ENCODE data around the gene IVD. TPM values are rescaled to one million over a fixed set of nuclear protein-coding genes. Genes with fewer than 3 reads are reported as not detected.

The IVD gene
- total and polyA plus RNA-seq, 2 donors: 39.4 to 48.5 TPM

DNA sequence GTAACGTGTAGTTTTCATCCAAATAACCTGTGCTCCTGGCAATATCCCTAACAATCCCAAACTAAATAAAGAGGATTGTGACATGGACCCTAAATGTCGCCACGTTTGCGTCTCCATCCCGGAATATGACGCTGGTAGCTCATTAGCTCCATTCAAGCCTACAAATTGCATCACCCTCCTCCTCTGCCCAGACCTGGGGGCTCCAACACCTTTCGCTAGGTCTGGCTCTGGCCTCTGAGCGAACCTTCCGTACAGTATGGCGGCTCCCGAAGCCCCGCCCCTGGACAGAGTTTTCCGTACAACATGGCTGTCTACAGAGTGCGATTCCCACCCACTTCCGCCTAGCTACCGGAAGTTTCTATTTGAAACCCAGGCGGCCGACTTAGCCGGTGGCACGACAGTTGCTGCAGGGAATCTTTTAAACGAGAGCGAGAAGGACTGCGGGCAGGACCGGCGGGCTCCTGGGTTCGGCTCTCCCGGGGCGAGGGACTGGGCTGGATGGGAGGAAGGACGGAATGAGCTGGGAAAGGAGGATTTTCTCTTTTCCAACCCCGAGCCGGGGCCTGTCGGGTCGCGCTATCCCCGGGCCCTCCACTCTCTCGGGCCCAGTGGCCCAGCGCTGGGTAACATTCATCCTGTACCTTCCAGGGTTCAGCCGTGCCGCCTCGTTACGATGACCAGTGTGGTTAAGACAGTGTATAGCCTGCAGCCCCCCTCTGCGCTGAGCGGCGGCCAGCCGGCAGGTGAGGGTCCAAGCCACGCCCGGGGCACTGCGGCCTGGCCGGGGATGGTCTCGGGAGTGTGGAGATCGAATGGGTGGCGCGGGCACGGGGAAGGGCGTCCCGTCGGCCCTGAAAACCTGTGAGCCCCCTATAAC, 22.8 kb upstream of the IVD start, which contains the start of gene KNSTRN:
KNSTRN (plus strand) TSS at position 142 of the 877 bp plus-strand sequence; CDS start at position 257, 115 bp downstream.
- Histone ChIP-seq H3K27ac (ENCODE audit: low read depth) (no peak within 1 kb of the TSS), H3K4me1 (ENCODE audit: insufficient read depth) (no peaks in the 10 kb centered on the region), H3K36me3 (ENCODE audit: insufficient read depth) (no peaks in the 10 kb centered on the region), H3K4me3 (ENCODE audit: low read depth, low read length) (peak within 1 kb of the TSS; percentile 79)
- DNase-seq (ENCODE audit: extremely low spot score): peak; percentile 82
- 4% methylated on average over 57 of the region's 57 CpGs for WGBS

DNA sequence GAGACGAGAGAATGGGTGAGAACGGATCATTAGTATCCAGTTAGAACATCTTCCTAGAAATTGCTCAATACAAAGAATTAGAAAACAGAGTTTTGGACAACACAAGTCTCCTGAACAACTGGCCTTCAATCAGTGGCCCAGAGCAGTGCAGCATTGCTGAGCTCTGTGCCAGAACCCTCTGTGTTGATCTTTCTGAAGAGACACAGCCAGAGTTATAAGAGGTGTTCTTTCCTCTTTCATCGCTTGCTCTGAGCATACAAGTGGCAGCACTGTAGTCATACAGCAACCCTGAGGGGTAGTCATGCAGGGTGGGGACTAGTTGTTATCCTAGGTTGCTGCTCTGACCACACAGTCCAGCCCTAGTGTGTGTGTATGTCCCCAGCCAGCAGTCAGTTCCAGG, 19.1 kb upstream of the IVD start:
- Histone ChIP-seq H3K36me3 (ENCODE audit: insufficient read depth) (no peaks in the 10 kb centered on the region), H3K27ac (ENCODE audit: low read depth) (no peak overlapping the region), H3K4me3 (ENCODE audit: low read depth, low read length) (no peak overlapping the region), H3K4me1 (ENCODE audit: insufficient read depth) (no peaks in the 10 kb centered on the region)
- DNase-seq (ENCODE audit: extremely low spot score): no peak
- WGBS: 97% methylated on average over 3 of the region's 3 CpGs

DNA sequence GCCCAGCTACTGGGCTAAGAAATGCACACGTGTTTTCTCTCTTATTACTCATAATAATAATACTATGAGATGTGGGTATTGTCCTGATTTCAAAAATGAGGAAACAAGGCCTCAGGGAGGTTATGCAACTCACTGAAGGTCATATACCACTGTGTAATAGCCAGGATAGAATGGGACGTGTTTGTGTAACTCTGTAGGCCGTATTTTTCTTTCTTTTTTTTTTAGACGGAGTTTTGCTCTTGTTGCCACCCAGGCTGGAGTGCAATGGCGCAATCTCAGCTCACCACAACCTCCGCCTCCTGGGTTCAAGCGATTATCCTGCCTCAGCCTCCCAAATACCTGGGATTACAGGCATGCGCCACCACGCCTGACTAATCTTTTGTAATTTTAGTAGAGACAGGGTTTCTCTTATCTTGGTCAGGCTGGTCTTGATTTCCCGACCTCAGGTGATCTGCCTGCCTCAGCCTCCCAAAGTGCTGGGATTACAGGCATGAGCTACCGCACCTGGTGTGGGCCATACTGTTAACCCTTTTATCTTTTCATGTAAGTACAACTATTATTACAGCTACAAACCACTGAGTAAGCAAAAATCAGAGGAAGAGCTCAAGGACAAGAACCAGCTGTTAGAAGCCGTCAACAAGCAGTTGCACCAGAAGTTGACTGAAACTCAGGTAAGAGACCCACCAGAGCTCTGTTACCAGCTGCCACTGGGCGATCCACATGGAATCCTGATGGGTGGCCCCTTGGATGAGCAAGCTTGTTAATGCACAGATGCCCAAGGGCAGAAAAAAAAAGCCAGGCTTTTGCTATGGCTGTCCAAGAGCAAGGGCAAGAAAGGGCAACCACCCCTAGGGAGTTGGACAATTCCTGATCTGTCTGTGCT, 16.4 kb upstream of the IVD start:
- Histone ChIP-seq H3K27ac (ENCODE audit: low read depth) (no peak overlapping the region), H3K4me1 (ENCODE audit: insufficient read depth) (no peaks in the 10 kb centered on the region), H3K36me3 (ENCODE audit: insufficient read depth) (peaks cover 4% of the 10 kb centered on the region), H3K4me3 (ENCODE audit: low read depth, low read length) (no peak overlapping the region)
- DNase-seq (ENCODE audit: extremely low spot score): no peak
- WGBS: 92% methylated on average over 13 of the region's 13 CpGs

DNA sequence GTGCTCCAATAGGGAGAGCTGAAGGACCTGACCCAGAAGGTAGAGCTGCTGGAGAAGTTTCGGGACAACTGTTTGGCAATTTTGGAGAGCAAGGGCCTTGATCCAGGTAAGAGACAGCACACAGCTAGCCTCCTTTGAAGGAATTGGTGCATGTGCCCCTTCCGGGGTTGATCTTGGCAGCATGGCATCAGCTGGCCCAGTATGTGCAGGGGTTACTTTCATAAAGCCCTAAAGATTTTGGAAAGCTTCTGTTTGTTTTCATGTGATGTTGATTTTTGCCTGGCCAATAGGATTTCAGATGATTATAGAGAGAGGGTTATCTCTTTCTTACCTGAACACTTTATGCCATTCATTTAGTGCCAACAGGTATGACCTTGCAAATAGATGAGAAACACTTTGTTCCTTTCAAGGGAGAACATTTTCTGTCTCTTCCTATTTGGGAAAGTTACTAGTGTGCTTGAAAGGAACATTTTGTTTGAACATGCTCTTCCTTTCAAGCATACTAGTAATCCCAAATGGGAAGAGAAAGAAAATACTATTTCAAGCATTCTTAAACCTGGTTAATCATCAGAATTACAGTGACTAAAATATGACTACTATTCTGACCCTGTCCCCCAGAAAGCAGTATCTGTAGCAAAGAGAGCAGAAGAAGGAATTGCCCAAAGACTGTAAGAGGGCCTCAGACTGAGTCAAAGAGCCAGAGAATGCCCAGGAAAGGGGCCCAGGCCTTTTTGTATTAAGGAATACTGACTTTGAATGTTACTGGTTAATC, 15.6 kb upstream of the IVD start:
- Histone ChIP-seq H3K4me3 (ENCODE audit: low read depth, low read length) (no peak overlapping the region), H3K4me1 (ENCODE audit: insufficient read depth) (no peaks in the 10 kb centered on the region), H3K36me3 (ENCODE audit: insufficient read depth) (peaks cover 4% of the 10 kb centered on the region), H3K27ac (ENCODE audit: low read depth) (no peak overlapping the region)
- DNase-seq (ENCODE audit: extremely low spot score): no peak
- WGBS: 98% methylated on average over 2 of the region's 2 CpGs

DNA sequence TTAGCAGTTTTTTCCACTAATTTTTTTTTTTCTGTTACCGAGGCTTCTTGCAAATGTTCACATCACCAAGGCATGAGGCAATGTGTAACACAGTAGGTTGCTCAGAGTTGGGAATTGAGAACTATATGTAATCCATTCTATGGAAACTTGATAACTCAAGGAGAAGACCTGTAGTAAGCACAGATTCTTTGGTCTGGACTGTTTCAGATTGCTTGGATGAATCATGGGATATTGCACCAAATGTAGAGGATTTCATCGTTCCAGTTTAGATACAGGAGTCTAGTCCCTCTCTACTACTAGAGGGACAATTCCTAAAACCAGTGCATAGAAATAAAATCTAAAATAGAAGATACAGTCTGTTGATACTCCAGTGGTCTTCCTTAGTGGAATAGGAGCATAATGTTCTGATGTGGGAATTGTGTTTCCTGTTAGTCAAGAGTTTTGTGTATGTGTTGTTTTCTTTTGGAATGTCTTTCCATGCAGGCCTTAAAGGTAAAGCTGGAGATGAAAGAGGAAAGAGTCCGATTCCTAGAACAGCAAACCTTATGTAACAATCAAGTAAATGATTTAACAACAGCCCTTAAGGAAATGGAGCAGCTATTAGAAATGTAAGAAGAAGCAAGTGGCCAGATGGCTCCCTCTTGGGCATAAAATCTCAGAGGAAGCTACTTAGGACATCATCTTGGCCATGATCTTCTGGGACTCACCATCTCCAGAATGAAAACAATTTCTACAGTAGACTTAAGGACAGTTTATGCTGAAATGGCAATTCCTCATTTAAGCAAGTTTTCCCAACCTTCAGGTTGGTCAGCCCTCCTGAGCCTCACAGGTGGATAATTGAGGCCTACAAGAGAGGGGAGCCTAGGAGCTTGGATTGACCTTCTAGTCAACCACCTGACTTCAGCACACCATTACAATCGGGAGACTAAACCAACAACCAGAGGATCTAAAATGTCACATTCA, 12.3 kb upstream of the IVD start:
- Histone ChIP-seq H3K4me1 (ENCODE audit: insufficient read depth) (no peaks in the 10 kb centered on the region), H3K27ac (ENCODE audit: low read depth) (no peak overlapping the region), H3K36me3 (ENCODE audit: insufficient read depth) (peaks cover 4% of the 10 kb centered on the region), H3K4me3 (ENCODE audit: low read depth, low read length) (no peak overlapping the region)
- DNase-seq (ENCODE audit: extremely low spot score): no peak
- WGBS: 95% methylated on average over 4 of the region's 4 CpGs

DNA sequence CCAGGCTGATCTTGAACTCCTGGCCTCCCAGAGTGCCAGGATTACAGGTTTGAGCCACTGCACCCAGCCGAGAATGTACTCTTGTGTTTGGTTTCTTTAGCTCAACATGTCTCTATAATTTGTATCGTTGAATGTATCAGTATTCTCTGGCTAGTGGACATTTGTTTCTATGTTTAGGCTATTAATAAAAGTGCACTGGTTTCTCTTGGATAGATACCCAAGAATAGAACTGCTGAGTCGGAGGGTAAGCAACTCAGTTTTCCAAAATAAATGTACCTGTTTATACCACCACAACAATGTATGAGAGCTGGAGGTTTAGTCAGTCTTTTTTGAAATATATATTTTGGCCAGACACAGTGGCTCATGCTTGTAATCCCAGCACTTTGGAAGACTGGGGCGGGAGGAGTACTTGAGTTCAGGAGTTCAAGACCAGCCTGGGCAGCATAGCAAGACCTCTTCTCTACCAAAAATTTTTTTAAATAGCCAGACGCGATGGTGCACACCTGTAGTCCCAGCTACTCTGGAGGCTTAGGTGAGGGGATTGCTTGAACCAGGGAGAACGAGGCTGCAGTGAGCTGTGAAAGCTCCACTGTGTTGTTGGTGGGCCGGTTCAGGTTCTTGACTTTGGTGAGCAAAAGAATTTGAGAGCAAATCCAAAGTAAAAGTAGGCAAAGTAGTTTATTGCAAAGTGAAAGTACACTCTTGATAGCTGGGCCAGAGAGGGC, 7.7 kb upstream of the IVD start:
- no peak overlapping the region for H3K27ac ChIP-seq (ENCODE audit: low read depth)
- 91% methylated on average over 8 of the region's 8 CpGs for WGBS
- peaks cover 4% of the 10 kb centered on the region for H3K36me3 ChIP-seq (ENCODE audit: insufficient read depth)
- DNase-seq (ENCODE audit: extremely low spot score): no peak
- no peaks in the 10 kb centered on the region for H3K4me1 ChIP-seq (ENCODE audit: insufficient read depth)
- H3K4me3 ChIP-seq (ENCODE audit: low read depth, low read length): no peak overlapping the region

DNA sequence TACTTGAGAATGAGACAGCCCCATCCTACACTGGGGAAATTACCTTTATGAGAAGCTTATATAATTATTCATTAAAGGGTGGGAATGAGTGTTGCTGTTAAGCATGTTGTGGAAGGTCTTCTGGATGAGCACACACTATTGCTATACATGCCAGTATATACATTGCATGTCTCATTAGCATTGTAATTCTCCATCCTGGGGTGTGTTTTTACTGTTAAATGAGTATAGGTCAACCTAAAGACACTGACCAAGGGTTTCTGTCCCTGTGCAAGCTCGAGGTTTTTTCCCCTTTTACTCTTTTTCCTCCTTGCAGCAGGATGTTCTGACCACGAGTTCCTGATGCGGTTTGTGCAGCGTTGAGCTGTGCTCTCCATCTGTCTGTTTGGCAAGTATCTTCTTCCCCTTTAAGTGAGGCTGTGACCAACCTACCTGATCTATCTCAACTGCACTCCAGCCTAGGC, 7.2 kb upstream of the IVD start:
- no peak for DNase-seq (ENCODE audit: extremely low spot score)
- 70% methylated on average over 4 of the region's 4 CpGs for WGBS

DNA sequence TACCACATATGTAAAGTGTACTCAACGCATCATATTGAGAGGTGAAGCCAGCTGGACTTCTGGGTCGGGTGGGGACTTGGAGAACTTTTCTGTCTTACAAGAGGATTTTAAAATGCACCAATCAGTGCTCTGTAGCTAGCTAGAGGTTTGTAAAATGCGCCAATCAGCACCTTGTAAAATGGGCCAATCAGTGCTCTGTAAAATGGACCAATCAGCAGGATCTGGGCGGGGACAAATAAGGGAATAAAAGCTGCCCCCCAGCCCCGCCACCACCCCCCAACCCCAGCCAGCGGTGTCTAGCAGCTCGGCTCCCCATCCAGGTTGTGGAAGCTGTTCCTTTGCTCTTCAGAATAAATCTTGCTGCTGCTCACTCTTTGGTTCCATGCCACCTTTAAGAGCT, 6.2 kb upstream of the IVD start:
- Histone ChIP-seq H3K4me1 (ENCODE audit: insufficient read depth) (no peaks in the 10 kb centered on the region), H3K4me3 (ENCODE audit: low read depth, low read length) (no peak overlapping the region), H3K27ac (ENCODE audit: low read depth) (no peak overlapping the region), H3K36me3 (ENCODE audit: insufficient read depth) (no peaks in the 10 kb centered on the region)
- DNase-seq (ENCODE audit: extremely low spot score): no peak
- 85% methylated on average over 7 of the region's 7 CpGs for WGBS

More for the DNA sequence above, 7.2 kb upstream of the IVD start:
- peaks cover 4% of the 10 kb centered on the region for H3K36me3 ChIP-seq (ENCODE audit: insufficient read depth)
- no peak overlapping the region for H3K27ac ChIP-seq (ENCODE audit: low read depth)
- no peak overlapping the region for H3K4me3 ChIP-seq (ENCODE audit: low read depth, low read length)
- H3K4me1 ChIP-seq (ENCODE audit: insufficient read depth): no peaks in the 10 kb centered on the region

DNA sequence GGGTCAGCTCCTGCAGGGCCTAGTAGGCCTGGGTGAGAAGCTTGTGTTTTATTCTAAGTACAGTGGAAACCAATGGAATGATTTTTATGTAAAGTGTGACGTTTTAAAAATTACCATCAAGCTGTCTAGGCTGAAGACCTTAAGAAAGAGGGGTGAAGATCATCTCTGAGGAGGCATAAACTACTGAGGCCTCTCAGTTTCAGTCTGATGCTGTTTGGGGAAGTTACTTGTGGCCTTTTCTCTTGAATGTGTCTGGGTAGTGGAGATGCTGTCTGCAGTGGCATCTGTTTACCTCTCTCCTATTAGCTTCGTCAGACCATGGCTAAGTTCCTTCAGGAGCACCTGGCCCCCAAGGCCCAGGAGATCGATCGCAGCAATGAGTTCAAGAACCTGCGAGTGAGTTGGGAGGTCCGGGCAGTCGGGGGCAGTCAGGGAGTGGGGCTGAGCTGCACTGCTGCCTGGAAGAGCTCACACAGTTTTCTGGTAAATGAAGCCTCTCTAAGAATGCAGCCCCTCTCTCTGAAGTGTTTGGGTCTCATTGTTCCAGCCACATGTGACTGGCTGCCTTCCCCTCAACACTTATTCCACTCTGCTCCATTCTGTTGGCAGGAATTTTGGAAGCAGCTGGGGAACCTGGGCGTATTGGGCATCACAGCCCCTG, 1.9 kb downstream of the IVD start:
- WGBS: 85% methylated on average over 8 of the region's 8 CpGs
- Histone ChIP-seq H3K27ac (ENCODE audit: low read depth) (no peak overlapping the region), H3K4me1 (ENCODE audit: insufficient read depth) (no peaks in the 10 kb centered on the region), H3K36me3 (ENCODE audit: insufficient read depth) (no peaks in the 10 kb centered on the region), H3K4me3 (ENCODE audit: low read depth, low read length) (no peak overlapping the region)
- DNase-seq (ENCODE audit: extremely low spot score): no peak

DNA sequence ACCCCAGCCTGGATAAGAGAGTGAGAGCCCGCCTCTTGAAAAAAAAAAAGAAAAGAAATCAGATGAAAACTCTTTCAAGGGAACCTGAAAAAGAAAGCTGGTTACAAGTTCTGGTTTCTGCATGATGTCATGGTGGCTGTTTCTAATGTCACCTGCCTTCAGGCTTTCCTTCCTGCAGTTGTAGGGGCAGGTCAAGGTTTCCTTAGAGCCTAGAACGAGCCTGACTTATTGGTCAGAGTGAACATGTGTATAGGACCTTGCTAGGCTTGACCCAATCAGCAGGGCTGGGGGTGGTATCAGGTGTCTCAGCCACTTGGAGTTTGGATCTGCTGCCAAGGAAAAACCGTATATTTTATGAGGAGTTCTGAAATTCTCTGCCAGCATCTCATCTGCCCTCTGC, 3.8 kb downstream of the IVD start:
- no peaks in the 10 kb centered on the region for H3K36me3 ChIP-seq (ENCODE audit: insufficient read depth)
- WGBS: 69% methylated on average over 3 of the region's 3 CpGs
- no peak for DNase-seq (ENCODE audit: extremely low spot score)
- no peaks in the 10 kb centered on the region for H3K4me1 ChIP-seq (ENCODE audit: insufficient read depth)
- no peak overlapping the region for H3K4me3 ChIP-seq (ENCODE audit: low read depth, low read length)
- no peak overlapping the region for H3K27ac ChIP-seq (ENCODE audit: low read depth)

DNA sequence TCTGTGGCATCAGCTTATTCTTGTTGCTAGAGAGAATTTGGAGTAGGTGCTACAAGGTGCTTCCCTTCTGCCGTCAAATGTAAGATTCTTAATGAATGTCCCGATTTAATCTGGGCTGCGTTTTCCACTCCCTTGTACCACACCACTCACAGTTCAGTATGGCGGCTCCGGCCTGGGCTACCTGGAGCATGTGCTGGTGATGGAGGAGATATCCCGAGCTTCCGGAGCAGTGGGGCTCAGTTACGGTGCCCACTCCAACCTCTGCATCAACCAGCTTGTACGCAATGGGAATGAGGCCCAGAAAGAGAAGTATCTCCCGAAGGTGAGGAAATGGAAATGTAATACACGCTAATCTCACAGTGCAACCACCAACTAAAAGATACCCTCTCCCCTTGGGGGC, 4.9 kb downstream of the IVD start:
- no peak for DNase-seq (ENCODE audit: extremely low spot score)
- Histone ChIP-seq H3K4me1 (ENCODE audit: insufficient read depth) (no peaks in the 10 kb centered on the region), H3K4me3 (ENCODE audit: low read depth, low read length) (no peak overlapping the region), H3K36me3 (ENCODE audit: insufficient read depth) (no peaks in the 10 kb centered on the region), H3K27ac (ENCODE audit: low read depth) (no peak overlapping the region)
- WGBS: 96% methylated on average over 11 of the region's 11 CpGs

All from urinary bladder (tissue), 4 donors.